B cell (primary cell): ENCODE results near the gene LAG3.

ENCODE experiments used
- CTCF ChIP-seq: fragments of 200-600 bp; IDR thresholded peaks from one replicate; pipeline ENCODE4 v1.8.0; 2022; ENCODE audit warnings: antibody characterized with exemption, mild to moderate bottlenecking
- EZH2 ChIP-seq: IDR thresholded peaks from 2 replicates; pipeline ENCODE4 v1.6.1; 2012; ENCODE audit warnings: borderline replicate concordance, low read depth, mild to moderate bottlenecking, moderate library complexity, low read length; ENCODE audit not compliant: insufficient read depth, poor library complexity, severe bottlenecking

DNA sequence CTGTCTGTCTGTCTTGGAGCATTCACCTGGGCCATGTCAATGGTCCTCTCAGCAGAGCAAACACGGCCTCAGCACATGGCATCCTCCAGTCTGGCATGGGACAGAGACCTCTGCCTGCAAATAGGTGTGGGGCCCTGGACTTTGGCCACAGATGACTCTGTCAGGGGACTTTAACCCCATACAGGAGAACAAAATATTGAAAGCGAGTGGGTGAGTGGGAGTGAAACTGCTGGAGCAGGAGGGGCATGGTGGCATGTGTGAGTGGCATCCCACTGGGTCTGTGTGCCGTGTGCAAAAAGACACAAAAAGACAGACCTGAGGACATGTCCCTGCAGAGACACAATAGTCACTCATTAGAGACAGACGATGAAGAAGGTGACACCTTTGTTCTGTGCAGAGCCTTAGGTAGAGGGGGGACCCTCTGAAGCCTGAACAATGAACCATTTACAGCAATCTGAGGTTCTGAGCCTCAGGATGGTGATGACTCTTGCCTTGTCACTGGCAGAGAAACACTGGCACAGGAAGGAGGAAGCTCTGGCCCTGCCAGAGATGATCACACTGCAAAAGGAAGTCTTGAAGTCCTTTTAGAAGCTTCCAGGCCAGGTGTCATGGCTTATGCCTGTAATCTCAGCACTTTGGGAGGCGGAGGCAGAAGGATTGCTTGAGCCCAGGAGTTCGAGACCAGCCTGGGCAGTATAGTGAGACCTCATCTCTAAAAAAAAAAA is 7.5 kb downstream of the LAG3 start:
- TF ChIP-seq CTCF (no peak), EZH2 (no peak)
